SK-N-SH treated with all-trans-retinoic acid at 6 μM for 48 hours (cell line): ENCODE measurements around the gene RBM47.
"Not testable (repeated sequence)": the region's sequence is repeated elsewhere in the genome, so short reads cannot be mapped to it uniquely, and the experiment has no call there.

ENCODE experiments used
- ATAC-seq: fragments of 200-7000 bp; cut with Tn5 transposase; 3 replicates; pipeline ENCODE4 v1.9.1; 2020; ENCODE audit warnings: mild to moderate bottlenecking, moderate library complexity
- ARNTL ChIP-seq: fragments of 450-650 bp; formaldehyde crosslinking; IDR thresholded peaks from 2 replicates; pipeline ENCODE4 v1.5.0; 2020; ENCODE audit warnings: low read depth, mild to moderate bottlenecking, moderate library complexity, borderline replicate concordance
- CSDC2 ChIP-seq: fragments of 250-450 bp; sonication (Bioruptor Pico); IDR thresholded peaks from 2 replicates; pipeline ENCODE4 v1.5.0; 2020; ENCODE audit warnings: mild to moderate bottlenecking, moderate library complexity
- GLIS3 ChIP-seq: fragments of 250-450 bp; sonication (Bioruptor Pico); IDR thresholded peaks from 2 replicates; pipeline ENCODE4 v1.5.0; 2020; ENCODE audit warnings: mild to moderate bottlenecking, moderate library complexity
- ISL1 ChIP-seq: fragments of 250-450 bp; sonication (Bioruptor Pico); IDR thresholded peaks from 2 replicates; pipeline ENCODE4 v2.1.2; 2022; ENCODE audit warnings: mild to moderate bottlenecking, moderate library complexity
- OSR1 ChIP-seq: fragments of 250-450 bp; sonication (Bioruptor Pico); IDR thresholded peaks from 2 replicates; pipeline ENCODE4 v1.8.0; 2022; ENCODE audit warnings: moderate library complexity, mild to moderate bottlenecking, inconsistent platforms
- PPARA ChIP-seq: fragments of 250-450 bp; sonication (Bioruptor Pico); IDR thresholded peaks from 2 replicates; pipeline ENCODE4 v1.5.0; 2020; ENCODE audit warnings: mild to moderate bottlenecking, borderline replicate concordance
- RARB ChIP-seq: fragments of 250-450 bp; sonication (Bioruptor Pico); IDR thresholded peaks from 2 replicates; pipeline ENCODE4 v1.8.0; 2021; ENCODE audit warnings: mild to moderate bottlenecking, moderate library complexity
- SNAI2 ChIP-seq: fragments of 250-450 bp; sonication (Bioruptor Pico); IDR thresholded peaks from 2 replicates; pipeline ENCODE4 v1.5.0; 2020; ENCODE audit warnings: mild to moderate bottlenecking, moderate library complexity
- TCF4 ChIP-seq: fragments of 250-450 bp; sonication (Bioruptor Pico); IDR thresholded peaks from 2 replicates; pipeline ENCODE4 v1.8.0; 2021; ENCODE audit warnings: mild to moderate bottlenecking, moderate library complexity, borderline replicate concordance
- TOX ChIP-seq: fragments of 250-450 bp; sonication (Bioruptor Pico); IDR thresholded peaks from 2 replicates; pipeline ENCODE4 v1.8.0; 2021; ENCODE audit warnings: mild to moderate bottlenecking, moderate library complexity, borderline replicate concordance
- ZC3H10 ChIP-seq: fragments of 250-450 bp; sonication (Bioruptor Pico); IDR thresholded peaks from 2 replicates; pipeline ENCODE4 v1.5.1; 2021; ENCODE audit warnings: mild to moderate bottlenecking, moderate library complexity
- ZFP3 ChIP-seq: fragments of 250-450 bp; sonication (Bioruptor Pico); IDR thresholded peaks from 2 replicates; pipeline ENCODE4 v1.5.0; 2020; ENCODE audit warnings: mild to moderate bottlenecking, moderate library complexity
- ZFP30 ChIP-seq: fragments of 450-650 bp; formaldehyde crosslinking; IDR thresholded peaks from 2 replicates; pipeline ENCODE4 v1.5.0; 2022; ENCODE audit warnings: mild to moderate bottlenecking, moderate library complexity
- ZNF565 ChIP-seq: fragments of 450-650 bp; formaldehyde crosslinking; conservative IDR thresholded peaks from 2 replicates; pipeline ENCODE4 v1.5.0; 2020; ENCODE audit warnings: low read depth, mild to moderate bottlenecking, moderate library complexity
- ZNF70 ChIP-seq: fragments of 450-650 bp; formaldehyde crosslinking; IDR thresholded peaks from 2 replicates; pipeline ENCODE4 v1.5.0; 2020; ENCODE audit warnings: mild to moderate bottlenecking, moderate library complexity
- ZNF8 ChIP-seq: fragments of 450-650 bp; formaldehyde crosslinking; IDR thresholded peaks from 2 replicates; pipeline ENCODE4 v1.5.0; 2020; ENCODE audit warnings: mild to moderate bottlenecking, moderate library complexity
- TF ChIP-seq, protein P1 (sequence below): fragments of 250-450 bp; sonication (Bioruptor Pico); IDR thresholded peaks from 2 replicates; pipeline ENCODE4 v1.8.0; 2021; ENCODE audit warnings: low read depth, mild to moderate bottlenecking, moderate library complexity, borderline replicate concordance
- TF ChIP-seq, protein P2 (sequence below): fragments of 250-450 bp; sonication (Bioruptor Pico); IDR thresholded peaks from 2 replicates; pipeline ENCODE4 v1.5.1; 2020; ENCODE audit warnings: low read depth, mild to moderate bottlenecking, moderate library complexity
- TF ChIP-seq, protein P3 (sequence below): fragments of 250-450 bp; sonication (Bioruptor Pico); IDR thresholded peaks from 2 replicates; pipeline ENCODE4 v1.5.1; 2021; ENCODE audit warnings: mild to moderate bottlenecking, moderate library complexity
- TF ChIP-seq, protein P4 (sequence below): fragments of 250-450 bp; sonication (Bioruptor Pico); IDR thresholded peaks from 2 replicates; pipeline ENCODE4 v1.5.0; 2020; ENCODE audit warnings: mild to moderate bottlenecking, moderate library complexity
- TF ChIP-seq, protein P5 (sequence below): fragments of 250-450 bp; sonication (Bioruptor Pico); IDR thresholded peaks from 2 replicates; pipeline ENCODE4 v1.8.0; 2020; ENCODE audit warnings: mild to moderate bottlenecking, moderate library complexity, borderline replicate concordance

The RBM47 gene

DNA sequence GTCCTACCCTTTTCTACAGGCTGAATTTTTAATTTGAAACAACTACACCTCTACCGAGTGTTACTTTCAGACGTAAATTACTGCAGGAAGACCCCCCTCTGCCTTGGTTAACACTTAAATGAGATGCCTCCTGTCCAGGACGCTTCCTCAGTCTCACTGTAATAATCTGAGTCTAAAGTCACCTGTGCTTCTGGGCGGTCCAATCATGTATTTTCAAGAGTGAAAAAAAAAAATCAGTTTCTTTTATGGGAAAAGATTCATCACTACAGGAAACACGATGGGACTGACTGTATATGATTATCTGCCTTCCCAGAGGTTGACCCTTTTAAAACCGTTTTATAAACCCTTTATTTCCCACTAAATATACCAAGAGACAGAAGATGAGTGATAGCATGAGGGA lies 776 bp downstream of the RBM47 start:
- TF ChIP-seq OSR1 (CRISPR knock-in tag), result no peak
- TF ChIP-seq, protein P1, sequence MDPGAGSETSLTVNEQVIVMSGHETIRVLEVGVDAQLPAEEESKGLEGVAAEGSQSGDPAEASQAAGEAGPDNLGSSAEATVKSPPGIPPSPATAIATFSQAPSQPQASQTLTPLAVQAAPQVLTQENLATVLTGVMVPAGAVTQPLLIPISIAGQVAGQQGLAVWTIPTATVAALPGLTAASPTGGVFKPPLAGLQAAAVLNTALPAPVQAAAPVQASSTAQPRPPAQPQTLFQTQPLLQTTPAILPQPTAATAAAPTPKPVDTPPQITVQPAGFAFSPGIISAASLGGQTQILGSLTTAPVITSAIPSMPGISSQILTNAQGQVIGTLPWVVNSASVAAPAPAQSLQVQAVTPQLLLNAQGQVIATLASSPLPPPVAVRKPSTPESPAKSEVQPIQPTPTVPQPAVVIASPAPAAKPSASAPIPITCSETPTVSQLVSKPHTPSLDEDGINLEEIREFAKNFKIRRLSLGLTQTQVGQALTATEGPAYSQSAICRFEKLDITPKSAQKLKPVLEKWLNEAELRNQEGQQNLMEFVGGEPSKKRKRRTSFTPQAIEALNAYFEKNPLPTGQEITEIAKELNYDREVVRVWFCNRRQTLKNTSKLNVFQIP (CRISPR knock-in tag), result no peak
- no peak for TF ChIP-seq ZC3H10 (CRISPR knock-in tag)
- TF ChIP-seq ZFP3 (CRISPR knock-in tag), result no peak
- TF ChIP-seq, protein P2, sequence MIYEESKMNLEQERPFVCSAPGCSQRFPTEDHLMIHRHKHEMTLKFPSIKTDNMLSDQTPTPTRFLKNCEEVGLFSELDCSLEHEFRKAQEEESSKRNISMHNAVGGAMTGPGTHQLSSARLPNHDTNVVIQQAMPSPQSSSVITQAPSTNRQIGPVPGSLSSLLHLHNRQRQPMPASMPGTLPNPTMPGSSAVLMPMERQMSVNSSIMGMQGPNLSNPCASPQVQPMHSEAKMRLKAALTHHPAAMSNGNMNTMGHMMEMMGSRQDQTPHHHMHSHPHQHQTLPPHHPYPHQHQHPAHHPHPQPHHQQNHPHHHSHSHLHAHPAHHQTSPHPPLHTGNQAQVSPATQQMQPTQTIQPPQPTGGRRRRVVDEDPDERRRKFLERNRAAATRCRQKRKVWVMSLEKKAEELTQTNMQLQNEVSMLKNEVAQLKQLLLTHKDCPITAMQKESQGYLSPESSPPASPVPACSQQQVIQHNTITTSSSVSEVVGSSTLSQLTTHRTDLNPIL (CRISPR knock-in tag), result no peak
- no peak for TF ChIP-seq GLIS3 (CRISPR knock-in tag)
- TF ChIP-seq TCF4 (CRISPR knock-in tag), result no peak
- no peak for TF ChIP-seq ZNF8 (CRISPR knock-in tag)
- TF ChIP-seq, protein P3, sequence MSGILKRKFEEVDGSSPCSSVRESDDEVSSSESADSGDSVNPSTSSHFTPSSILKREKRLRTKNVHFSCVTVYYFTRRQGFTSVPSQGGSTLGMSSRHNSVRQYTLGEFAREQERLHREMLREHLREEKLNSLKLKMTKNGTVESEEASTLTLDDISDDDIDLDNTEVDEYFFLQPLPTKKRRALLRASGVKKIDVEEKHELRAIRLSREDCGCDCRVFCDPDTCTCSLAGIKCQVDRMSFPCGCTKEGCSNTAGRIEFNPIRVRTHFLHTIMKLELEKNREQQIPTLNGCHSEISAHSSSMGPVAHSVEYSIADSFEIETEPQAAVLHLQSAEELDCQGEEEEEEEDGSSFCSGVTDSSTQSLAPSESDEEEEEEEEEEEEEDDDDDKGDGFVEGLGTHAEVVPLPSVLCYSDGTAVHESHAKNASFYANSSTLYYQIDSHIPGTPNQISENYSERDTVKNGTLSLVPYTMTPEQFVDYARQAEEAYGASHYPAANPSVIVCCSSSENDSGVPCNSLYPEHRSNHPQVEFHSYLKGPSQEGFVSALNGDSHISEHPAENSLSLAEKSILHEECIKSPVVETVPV, result no peak
- TF ChIP-seq, protein P4, sequence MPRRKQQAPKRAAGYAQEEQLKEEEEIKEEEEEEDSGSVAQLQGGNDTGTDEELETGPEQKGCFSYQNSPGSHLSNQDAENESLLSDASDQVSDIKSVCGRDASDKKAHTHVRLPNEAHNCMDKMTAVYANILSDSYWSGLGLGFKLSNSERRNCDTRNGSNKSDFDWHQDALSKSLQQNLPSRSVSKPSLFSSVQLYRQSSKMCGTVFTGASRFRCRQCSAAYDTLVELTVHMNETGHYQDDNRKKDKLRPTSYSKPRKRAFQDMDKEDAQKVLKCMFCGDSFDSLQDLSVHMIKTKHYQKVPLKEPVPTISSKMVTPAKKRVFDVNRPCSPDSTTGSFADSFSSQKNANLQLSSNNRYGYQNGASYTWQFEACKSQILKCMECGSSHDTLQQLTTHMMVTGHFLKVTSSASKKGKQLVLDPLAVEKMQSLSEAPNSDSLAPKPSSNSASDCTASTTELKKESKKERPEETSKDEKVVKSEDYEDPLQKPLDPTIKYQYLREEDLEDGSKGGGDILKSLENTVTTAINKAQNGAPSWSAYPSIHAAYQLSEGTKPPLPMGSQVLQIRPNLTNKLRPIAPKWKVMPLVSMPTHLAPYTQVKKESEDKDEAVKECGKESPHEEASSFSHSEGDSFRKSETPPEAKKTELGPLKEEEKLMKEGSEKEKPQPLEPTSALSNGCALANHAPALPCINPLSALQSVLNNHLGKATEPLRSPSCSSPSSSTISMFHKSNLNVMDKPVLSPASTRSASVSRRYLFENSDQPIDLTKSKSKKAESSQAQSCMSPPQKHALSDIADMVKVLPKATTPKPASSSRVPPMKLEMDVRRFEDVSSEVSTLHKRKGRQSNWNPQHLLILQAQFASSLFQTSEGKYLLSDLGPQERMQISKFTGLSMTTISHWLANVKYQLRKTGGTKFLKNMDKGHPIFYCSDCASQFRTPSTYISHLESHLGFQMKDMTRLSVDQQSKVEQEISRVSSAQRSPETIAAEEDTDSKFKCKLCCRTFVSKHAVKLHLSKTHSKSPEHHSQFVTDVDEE (CRISPR knock-in tag), result no peak
- peak; percentile 27 for ATAC-seq

DNA sequence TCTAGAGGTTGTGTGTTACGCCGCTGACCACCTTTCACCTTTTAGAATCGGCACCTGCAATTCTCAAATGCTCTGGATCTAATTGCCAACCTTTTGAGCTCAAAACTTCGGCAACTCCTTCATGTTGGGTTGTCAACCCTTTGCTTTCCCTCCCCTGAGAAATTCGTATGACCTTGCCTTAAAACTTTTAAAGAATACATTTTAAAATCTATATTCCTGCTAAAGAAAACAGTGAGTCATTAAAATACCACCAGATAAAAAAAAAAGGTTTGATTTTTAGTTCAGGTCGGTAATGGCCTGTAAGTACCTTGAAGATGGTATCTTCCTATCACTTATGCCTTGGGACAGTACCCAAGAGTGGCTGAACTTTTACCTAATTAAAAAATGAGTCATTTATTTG lies 1.3 kb downstream of the RBM47 start:
- ATAC-seq, result not testable (repeated sequence)
- TF ChIP-seq ISL1 (CRISPR knock-in tag), result peak; percentile 60

DNA sequence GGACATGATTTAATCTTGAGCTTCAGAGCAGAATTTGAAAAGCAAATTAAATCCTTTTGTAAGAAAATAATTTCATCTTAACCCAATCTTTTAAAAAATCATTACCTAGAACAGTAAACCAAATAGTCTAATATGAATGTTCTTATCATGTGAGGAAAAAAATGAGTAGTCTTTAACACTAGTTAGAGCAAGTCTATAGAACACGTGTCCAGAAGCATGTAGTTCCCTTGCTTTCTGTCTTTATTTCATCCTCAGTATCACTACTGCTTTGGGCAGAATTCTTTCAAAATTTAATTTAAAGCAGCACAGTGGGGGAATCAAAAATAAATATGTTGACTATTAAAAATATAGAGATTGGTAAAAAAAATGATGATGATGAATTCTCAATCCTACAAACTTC lies 2.1 kb downstream of the RBM47 start:
- ATAC-seq, result no peak
- TF ChIP-seq TOX (CRISPR knock-in tag) (no peak), CSDC2 (CRISPR knock-in tag) (no peak), SNAI2 (CRISPR knock-in tag) (no peak), ZFP30 (CRISPR knock-in tag) (no peak), ZNF8 (CRISPR knock-in tag) (no peak), OSR1 (CRISPR knock-in tag) (no peak), ZFP3 (CRISPR knock-in tag) (no peak), ZNF565 (CRISPR knock-in tag) (no peak), ZC3H10 (CRISPR knock-in tag) (no peak), ZNF70 (no peak), PPARA (CRISPR knock-in tag) (no peak), ARNTL (CRISPR knock-in tag) (no peak), RARB (no peak)
- TF ChIP-seq, protein P3, result no peak
- TF ChIP-seq, protein P5, sequence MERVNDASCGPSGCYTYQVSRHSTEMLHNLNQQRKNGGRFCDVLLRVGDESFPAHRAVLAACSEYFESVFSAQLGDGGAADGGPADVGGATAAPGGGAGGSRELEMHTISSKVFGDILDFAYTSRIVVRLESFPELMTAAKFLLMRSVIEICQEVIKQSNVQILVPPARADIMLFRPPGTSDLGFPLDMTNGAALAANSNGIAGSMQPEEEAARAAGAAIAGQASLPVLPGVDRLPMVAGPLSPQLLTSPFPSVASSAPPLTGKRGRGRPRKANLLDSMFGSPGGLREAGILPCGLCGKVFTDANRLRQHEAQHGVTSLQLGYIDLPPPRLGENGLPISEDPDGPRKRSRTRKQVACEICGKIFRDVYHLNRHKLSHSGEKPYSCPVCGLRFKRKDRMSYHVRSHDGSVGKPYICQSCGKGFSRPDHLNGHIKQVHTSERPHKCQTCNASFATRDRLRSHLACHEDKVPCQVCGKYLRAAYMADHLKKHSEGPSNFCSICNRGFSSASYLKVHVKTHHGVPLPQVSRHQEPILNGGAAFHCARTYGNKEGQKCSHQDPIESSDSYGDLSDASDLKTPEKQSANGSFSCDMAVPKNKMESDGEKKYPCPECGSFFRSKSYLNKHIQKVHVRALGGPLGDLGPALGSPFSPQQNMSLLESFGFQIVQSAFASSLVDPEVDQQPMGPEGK (CRISPR knock-in tag), result no peak
- TF ChIP-seq, protein P4 (CRISPR knock-in tag), result no peak
- TF ChIP-seq, protein P2 (CRISPR knock-in tag), result no peak
- TF ChIP-seq, protein P1 (CRISPR knock-in tag), result no peak
